HG03439 (cell line): ENCODE data around the gene FASTKD3.

Experiments used
- ATAC-seq: cut with Tn5 transposase; IDR thresholded peaks from one replicate; pipeline ENCODE4 v1.9.1; 2021; ENCODE audit warnings: mild to moderate bottlenecking, moderate library complexity; ENCODE audit not compliant: unreplicated experiment

FASTKD3 gene

DNA sequence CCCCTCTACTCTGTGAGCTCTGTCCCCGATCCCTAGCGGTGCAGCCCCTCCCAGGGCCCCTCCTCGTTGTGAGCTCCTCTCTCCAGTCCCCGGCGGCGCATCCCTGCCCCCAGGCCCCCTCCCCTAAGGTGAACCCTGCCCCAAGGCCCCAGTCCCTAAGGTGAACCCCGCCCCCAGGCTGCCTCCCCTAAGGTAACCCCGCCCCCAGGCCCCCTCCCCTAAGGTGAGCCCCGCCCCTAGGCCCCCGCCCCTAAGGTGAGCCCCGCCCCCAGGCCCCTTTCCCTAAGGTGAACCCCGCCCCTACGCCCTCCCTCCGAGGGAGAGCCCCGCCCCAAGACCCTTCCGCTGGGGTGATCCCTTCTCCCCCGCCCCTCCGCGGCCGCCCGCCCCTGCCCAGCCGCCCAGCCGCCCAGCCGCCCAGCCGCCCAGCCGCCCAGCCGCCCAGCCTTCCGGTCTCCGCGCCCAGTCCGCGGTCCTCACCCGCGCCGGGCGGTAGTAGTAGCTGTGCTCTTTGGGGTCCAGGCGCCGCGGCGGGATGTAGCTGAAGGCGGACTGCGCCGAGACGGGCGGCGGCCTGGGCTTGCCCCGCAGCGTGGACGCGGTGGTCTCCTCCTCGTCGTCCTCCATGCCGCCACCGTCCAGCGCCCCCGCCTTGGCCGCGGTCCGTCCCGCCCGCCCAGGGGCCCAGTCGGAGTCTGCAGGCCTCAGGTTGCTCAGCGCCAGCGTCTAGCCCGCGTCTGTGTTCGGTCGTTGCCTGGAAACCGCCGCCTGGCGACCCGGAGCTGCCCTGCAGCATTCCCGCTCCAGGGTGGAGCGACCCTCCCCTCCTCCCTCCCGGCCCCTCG is 18.2 kb downstream of the FASTKD3 start, which contains the start of gene CFAP90:
TSS of gene CFAP90 (minus strand) at position 739 of the 845 bp plus-strand sequence. CDS start at position 627, 112 bp downstream.
- ATAC-seq: no peak

DNA sequence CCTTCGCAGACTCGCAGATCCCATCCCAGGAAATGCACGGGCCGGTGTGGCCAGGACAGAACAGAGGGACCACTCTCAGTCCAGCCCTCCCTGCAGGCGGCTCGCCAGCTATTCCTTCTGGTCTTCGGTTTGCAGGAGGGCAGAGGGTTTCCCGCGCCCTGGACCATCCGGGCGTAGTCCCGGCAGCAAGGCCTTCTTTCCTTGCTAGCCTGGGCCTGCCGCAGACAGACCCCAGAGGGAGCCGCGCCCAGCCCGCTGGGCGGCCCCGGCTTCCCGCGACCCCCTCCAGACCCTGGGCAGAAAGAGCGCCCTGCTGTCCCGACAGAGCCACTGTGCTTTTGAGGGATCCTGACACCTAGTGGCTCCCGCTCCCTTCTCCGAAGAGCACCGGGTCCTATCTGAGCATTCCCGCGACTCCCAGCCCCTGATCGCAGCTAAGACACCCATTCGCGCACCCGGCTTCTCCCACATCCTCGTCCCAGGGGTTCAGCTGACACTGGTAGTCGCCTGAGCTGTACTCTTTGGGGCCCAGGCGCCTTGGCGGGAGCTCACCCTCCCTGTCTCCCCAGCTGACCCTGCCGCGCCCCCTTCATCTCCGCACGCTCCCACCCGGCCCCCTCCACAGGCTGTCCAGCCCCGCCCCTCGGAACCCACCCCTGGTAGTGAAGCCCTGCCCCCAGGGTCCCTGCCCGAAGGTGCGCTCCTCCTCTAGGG is 19.0 kb downstream of the FASTKD3 start:
- no peak for ATAC-seq

DNA sequence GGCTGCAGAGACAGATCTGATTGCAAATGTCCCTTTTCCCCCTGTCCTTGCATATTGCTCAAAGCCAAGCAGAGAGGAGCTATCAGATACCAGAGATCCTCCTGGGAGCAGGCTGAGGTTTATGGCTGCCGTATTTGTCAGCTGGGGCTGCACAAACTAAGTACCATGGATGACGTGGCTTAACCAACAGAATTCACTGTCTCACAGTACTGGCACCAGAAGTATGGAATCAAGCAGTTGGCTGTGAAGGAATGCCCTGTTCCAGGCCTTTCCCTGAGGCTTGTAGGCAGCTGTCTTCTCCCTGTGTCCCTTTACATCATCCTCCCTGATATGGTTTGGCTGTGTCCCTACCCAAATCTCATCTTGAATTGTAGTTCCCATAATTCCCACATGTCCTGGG is 20.5 kb downstream of the FASTKD3 start:
- ATAC-seq: no peak

DNA sequence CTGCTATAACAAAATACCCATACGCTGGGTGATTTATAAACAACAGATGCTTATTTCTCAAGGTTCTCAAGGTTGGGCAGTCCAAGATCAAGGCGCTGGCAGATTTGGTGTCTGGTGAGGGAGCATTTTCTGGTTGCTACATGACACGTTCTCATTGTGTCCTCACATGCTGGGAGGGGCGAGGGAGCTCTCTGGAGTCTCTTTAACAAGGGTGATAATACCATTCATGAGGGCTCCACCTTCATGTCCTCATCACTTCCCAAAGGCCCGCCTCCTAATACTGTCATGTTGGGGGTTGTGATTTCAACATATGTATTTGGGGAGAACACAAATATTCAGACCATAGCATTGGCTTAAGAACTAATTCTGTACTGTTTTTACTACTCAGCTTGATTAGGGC is 22.5 kb downstream of the FASTKD3 start:
- no peak for ATAC-seq

DNA sequence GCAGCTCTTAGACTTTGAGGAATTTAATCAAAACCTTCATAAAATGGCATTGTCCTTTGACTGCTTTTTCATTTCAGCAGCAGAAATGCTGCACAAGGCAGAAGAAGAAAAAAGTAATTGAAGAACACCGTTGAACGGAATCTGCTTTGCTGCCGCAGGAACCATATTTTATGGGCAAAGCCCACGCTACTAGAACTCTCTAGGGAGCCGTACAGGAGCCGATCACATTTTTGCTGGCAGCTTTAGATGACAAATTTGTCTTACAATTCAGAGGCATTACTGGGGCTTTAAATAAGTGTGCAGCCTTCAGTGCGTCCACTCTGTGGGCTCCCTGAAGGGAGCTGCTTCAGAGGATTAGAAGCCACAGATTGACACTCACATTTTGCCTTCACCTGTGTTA is 23.3 kb downstream of the FASTKD3 start:
- ATAC-seq: no peak

DNA sequence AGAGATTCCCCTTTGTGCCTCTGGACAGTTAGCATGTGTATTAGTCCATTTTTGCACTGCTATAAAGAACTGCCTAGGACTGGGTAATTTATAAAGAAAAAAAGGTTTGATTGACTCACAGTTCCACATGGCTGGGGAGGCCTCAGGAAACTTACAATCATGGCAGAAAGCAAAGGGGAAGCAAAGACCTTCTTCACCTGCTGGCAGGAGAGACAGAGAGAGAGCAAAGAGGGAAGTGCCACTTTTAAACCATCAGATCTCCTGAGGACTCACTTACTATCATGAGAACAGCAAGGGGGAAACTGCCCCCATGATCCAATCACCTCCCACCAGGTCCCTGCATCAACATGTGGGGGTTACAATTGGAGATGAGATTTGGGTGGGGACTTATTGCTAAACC is 23.9 kb downstream of the FASTKD3 start:
- ATAC-seq: no peak

DNA sequence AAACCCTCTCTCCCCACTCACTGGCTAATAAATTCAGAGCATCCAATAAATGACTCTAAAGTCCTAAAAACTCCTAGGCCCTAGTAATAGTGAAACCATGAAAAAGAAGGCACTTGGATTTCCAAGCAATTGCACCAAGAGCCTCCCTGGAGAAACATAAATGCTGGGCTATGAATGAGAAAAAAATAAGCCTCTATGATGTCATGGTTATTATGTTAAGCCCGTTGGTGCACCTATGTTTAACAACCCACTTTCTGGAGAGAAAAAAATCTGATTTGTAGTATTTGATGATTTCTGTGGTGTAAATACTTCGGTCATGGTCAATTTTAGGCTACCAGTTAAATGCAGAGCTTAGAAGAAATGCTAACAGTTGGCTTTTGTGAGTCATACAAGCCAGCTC is 26.3 kb downstream of the FASTKD3 start:
- ATAC-seq: no peak

DNA sequence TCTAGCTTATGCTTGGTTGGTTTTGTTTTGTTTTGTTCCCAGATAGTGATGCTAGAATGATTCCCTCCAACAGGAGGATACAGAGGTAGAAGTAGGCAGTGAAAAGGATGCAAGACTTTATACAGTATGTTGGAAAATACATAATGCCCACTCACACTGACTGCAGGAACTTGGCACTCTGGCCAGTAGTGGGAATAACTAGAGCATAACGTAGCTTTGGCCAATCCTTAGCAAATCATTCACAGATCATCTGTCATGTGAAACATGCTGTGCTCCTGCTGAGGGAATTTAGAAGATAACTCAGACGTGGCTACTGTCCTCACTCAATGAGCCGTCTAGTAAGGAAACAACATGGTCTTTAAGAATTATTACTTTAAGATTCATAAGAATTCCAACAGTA is 31.4 kb downstream of the FASTKD3 start:
- no peak for ATAC-seq

DNA sequence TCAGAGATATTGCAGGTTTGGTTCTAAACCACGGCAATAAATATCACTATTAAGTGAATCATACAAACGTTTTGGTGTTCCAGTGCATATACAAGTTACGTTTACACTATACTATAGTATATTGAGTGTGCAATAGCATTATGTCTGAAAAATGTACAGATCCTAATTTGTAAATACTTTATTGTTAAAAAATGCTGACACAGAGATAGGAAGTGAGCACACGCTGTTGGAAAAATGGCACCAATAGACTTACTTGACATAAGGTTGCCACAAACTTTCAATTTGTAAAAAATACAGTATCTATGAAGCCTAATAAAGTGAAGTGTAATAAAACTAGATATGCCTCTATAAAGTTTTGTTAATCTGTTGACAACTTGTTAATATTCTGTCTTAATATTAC is 33.8 kb downstream of the FASTKD3 start:
- no peak for ATAC-seq

DNA sequence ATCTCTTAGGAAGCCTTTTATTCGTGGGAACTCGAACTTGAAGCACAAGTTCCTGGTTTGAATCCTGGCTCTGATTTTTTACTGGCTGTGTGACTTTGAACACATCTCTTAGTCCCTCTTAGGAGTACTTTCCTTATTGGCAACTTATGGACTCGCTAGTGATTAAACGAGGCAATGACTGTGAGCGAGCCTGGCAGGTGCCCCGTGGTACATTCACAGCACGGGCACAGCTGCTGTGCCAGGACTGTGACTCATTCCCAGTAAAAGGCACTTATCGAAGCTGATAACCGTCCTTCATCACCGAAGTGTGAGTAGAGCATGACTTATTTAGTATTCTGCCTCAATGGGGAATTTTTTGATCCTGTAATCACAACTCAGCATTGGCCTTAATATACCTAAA is 40.6 kb downstream of the FASTKD3 start:
- no peak for ATAC-seq

DNA sequence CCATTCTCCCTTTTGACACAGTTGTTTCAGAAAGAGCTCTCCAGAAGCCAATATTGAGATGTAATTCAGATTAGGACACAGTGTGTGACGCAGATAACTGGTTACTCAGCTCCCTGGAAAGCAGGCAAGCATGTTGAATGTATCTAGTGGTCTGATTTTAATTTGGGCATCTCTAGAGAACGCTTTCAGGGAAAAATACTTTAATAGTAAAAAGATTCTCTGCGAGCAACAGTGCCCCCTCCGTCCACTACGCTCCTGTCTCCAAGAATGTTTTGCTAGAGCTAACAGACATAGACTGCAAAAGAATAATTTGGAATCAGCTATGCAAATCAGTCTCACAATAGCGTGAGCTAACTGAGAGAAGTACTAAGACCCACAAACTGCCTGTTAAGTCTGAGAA is 41.2 kb downstream of the FASTKD3 start:
- ATAC-seq: no peak

DNA sequence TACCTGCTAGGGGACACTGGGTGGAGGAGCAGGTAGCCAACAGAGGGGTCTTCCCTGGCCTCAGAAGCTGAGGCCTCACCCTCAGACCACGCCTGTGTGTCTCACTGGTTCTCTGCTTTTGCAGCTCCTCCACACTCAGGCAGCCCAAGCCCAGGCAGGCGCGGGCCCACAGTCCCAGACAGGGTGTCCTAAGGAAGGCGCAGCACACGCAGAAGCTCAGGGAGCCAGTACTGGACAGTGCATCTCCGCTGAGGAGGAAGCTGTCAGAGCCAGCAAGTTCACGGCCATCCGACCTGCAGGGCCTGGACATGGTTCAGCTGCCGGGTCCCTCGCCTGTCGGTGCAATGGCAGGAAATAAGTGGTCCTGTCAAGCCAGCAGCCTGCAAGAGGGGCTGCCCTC is 43.2 kb downstream of the FASTKD3 start:
- ATAC-seq: no peak

DNA sequence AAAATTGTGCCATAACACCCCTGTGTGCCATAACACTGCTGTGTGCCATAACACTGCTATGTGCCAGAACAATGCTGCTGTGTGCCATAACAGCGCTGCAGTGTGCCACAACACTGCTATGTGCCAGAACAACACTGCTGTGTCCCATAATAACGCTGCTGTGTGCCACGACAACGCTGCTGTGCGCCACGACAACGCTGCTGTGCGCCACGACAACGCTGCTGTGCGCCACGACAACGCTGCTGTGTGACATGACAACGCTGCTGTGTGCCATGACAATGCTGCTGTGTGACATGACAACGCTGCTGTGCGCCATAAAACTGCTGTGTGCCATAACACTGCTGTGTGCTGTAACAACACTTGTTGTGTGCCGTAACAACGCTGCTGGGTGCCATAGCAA is 43.8 kb downstream of the FASTKD3 start:
- no peak for ATAC-seq

DNA sequence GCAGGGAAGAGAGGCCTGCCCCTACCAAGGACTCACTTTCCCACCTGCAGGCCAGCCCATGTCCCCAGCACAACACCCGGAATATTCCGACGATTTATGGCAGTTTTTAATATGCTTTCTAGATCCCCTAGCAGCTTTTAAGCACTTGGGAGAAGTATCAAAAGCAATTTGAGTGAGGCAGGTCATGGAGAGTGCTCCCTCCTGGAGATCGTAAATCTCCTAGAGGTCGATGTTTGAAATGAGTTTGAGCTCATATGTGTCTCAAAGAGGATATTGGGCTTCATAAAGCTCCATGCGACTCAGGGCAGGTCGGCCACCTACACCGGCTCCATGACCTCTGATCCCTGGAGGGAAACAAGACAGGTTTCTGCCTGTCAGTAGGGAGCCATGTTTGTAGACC is 45.2 kb downstream of the FASTKD3 start:
- ATAC-seq: no peak

DNA sequence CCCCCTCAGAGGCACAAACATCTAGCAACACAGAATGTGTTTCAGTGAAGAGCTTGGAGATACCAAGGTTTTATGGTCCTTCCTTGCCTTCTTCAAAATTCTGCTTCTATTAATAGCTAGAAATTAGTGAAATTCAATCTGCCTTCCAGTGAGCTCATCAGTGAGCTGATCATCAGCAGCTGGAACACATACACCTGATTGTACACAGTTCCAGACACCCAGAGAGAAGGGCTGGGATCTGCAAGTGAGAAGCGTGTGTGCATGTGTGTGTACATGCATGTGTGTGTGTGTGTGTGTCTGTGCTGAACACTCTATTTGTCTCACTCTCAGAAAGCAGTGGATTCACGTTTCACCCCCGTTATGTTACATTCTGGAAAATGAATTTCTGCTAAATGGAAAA is 46.4 kb downstream of the FASTKD3 start:
- ATAC-seq: no peak

DNA sequence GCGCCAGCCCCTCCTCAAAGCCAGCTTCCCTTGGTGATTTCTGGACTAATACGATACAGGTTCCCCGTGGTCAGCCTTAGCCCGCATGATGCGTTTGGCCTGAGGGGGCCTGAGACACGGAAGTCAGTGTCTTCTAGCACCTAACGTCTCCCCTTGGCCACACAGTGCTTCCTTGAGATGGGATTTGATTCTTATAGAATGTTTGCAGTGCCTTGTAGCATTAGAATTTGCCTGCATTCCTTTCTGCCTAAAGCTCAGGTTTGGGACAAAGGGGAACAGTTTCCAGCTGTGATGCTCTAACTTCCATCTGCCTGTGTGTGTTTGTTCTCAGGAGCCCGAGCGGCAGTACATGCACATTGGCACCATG is 52.3 kb downstream of the FASTKD3 start:
- no peak for ATAC-seq

DNA sequence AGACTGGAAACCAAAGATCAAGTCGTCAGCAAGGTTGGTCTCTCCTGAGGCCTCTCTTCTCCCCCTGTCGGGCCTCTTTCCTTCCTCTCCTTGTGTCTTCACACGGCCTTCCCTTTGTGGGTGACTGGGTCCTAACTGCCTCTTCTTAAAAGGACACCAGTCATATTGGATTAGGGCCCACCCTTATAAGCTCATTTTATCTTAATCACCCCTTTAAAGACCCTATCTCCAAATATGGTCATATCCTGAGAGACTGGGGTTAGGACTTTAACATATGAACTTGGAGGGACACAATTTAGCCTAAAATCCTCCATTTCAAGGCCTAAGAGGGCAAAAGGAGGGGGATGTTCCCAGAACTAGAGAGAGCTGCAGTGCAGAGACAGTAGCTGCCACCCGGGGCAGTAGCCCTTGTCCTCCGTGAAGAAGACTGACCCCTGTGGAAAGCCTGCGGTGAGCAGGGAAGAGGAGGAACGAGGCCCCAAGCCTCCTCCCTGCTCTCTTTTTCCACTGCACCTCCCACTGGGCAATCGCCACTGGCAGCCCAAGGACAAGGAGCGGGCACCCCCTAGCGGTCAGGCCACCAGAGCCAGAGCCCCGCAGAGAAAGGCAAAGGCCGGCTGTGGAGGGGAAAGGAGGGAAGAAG is 52.8 kb downstream of the FASTKD3 start:
- ATAC-seq: peak; percentile 89

DNA sequence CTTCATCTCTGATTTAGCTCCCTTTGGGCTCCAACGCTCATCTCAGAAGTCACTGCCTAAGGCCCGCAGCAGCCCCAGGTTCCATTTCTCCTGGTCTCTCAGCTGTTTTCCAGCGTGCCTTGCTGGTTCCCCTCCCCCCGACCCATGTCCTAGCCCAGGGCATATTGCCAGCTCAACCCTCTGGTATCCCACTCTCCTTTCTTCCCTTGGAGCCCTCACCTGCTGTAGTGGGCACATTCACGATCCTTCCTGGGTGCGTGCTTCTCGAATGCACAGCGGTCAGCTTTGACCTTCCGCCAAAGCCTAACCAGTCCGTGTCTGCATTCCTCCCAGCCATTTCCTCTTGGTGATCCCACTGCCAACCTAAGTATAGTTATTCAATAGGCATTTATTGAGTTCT is 54.0 kb downstream of the FASTKD3 start:
- no peak for ATAC-seq

DNA sequence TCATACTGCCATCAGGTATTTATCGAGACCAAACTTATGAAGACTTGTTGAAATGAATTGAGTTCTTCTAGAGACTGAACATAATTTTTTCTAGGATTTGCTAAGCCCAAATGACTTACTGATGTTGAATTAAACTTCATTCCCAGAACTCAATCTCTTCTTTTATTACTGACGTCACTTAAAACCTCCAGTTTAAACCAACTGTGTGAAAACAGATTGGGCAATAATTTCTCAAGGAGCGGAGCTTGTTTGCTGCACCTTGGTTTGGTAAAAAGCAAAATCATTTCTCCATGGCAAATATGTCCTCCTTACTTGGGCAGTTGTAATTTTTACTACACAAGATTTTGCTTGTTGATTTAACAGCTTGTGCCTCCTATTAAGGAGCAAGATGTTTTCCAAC is 55.3 kb downstream of the FASTKD3 start:
- no peak for ATAC-seq

DNA sequence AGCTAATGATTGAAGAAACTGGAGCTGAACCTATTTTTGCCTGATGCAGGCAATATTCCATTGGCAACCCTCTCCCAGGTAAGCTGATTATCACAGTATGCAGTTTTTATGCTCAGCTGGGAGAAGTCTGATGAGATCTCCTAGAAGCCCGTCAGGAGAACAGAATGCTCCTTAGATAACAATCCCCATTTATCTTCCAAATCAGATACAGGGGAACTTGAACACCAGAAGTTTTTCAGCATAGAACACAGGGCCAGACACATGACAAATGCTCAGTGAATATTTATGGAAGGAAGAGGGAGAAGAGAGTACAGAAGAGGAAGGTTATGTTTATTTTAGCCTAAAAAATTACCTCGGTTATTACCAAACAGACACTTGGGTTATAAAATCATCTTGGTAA is 55.8 kb downstream of the FASTKD3 start:
- ATAC-seq: no peak

DNA sequence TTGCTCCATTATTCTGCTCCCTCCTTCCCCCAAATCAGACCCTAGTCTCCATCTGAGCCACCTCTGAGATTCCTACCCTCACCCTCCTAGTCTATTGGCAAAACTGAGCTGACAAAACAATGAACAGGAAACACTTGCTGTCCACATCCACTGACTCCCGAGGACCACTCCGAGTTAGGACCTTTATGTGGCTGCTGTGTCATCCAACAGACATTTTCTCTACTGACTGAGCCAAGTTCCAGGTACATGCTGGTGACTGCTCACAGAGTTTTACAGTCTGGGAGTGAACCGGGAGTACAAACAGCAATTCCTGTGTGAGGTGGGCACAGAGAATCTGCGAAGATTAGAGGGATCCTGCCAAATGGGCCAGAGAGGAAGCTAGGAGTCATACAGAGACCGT is 57.1 kb downstream of the FASTKD3 start:
- ATAC-seq: no peak
